Endothelial cell of umbilical vein (primary cell): Measurements from ENCODE around the gene MINDY4. TPM values are rescaled to one million over a fixed set of nuclear protein-coding genes. Genes with fewer than 3 reads are reported as not detected.

Experiments
- BruUV-seq: library from RNA; stranded (reverse); fragments of 400-500 nt; replicated peaks from 2 replicates; lab custom pipeline; 2021; lab: Mats Ljungman, UMichigan
- CTCF ChIA-PET: fragments of 300-600, 350-600 bp; sonication (Branson Sonifier 250); formaldehyde crosslinking; loops from one replicate; lab custom pipeline; 2021; ENCODE audit warnings: antibody characterized with exemption, inconsistent platforms; lab: Charles Lee
- POLR2A ChIA-PET: fragments of 300-600, 350-600 bp; sonication (Branson Sonifier 250); formaldehyde crosslinking; loops from one replicate; lab custom pipeline; 2021; ENCODE audit warnings: antibody characterized with exemption, inconsistent platforms; lab: Charles Lee
- DNase-seq: peaks from one replicate; pipeline ENCODE4 v3.0.0-alpha.2; 2011; ENCODE audit warnings: low read depth, low spot score
- FAIRE-seq: peaks from 2 replicates; lab custom pipeline; 2011; peaks lifted over from hg19 to GRCh38; lab: Jason Lieb, UNC
- H2AFZ ChIP-seq: 2 replicates; pipeline ENCODE4 v1.6.0; 2012; ENCODE audit warnings: low read depth, low read length, control low read depth, inconsistent platforms
- H3K27ac ChIP-seq: 2 replicates; pipeline ENCODE4 v1.5.1; 2011; ENCODE audit warnings: low read depth, mild to moderate bottlenecking, control low read depth, low read length, moderate library complexity; ENCODE audit not compliant: insufficient read depth
- H3K27me3 ChIP-seq, 2 experiments: 2 replicates each; pipeline versions ENCODE4 v1.6.0 to v1.6.1; 2011; ENCODE audit warnings: low read length in 2 of 2, mixed read lengths in 1 of 2; ENCODE audit not compliant: control insufficient read depth in 2 of 2, insufficient read depth in 2 of 2
- H3K36me3 ChIP-seq, 2 experiments: 2 replicates in 1 of 2; 3 replicates in 1 of 2; pipeline ENCODE4 v1.5.1; 2011; ENCODE audit warnings: low read length in 2 of 2, mild to moderate bottlenecking in 1 of 2, moderate library complexity in 1 of 2; ENCODE audit not compliant: control insufficient read depth in 2 of 2, insufficient read depth in 2 of 2; ENCODE audit errors: extremely low read depth in 1 of 2
- H3K4me1 ChIP-seq: 3 replicates; pipeline ENCODE4 v1.5.1; 2011; ENCODE audit warnings: mild to moderate bottlenecking, low read length; ENCODE audit not compliant: control insufficient read depth, insufficient read depth; ENCODE audit errors: extremely low read depth
- H3K4me2 ChIP-seq: 2 replicates; pipeline ENCODE4 v1.6.1; 2011; ENCODE audit warnings: low read length, control low read depth, mixed read lengths; ENCODE audit not compliant: insufficient read depth
- H3K4me3 ChIP-seq, 3 experiments: fragments of 200-600 bp in 1 of 3; sonication (generic), shearing (Covaris generic) in 1 of 3; replicated peaks in 1 of 3; 2 replicates each; pipeline ENCODE4 v1.5.1; 2011 to 2016; ENCODE audit warnings: control low read depth in 3 of 3, low read length in 3 of 3, mild to moderate bottlenecking in 2 of 3, inconsistent platforms in 1 of 3, low read depth in 1 of 3, moderate library complexity in 1 of 3; ENCODE audit not compliant: insufficient read depth in 1 of 3
- H3K79me2 ChIP-seq: 2 replicates; pipeline ENCODE4 v1.6.0; 2012; ENCODE audit warnings: low read length, inconsistent platforms; ENCODE audit not compliant: control insufficient read depth, insufficient read depth
- H3K9ac ChIP-seq: replicated peaks from 2 replicates; pipeline ENCODE3; 2011; ENCODE audit warnings: low read length, control low read depth; ENCODE audit not compliant: insufficient read depth; ENCODE audit errors: extremely low read depth
- H3K9me1 ChIP-seq: replicated peaks from 3 replicates; pipeline ENCODE4 v1.6.0; 2011; ENCODE audit warnings: mild to moderate bottlenecking, low read length; ENCODE audit not compliant: control insufficient read depth, insufficient read depth; ENCODE audit errors: extremely low read depth
- H3K9me3 ChIP-seq: replicated peaks from 2 replicates; pipeline ENCODE4 v1.5.1; 2012; ENCODE audit warnings: low read length, inconsistent platforms; ENCODE audit not compliant: control insufficient read depth, insufficient read depth
- H4K20me1 ChIP-seq: replicated peaks from 2 replicates; pipeline ENCODE3; 2011; ENCODE audit warnings: mild to moderate bottlenecking, low read length; ENCODE audit not compliant: control insufficient read depth, insufficient read depth; ENCODE audit errors: extremely low read depth
- FOS ChIP-seq: IDR thresholded peaks from 2 replicates; pipeline ENCODE4 v1.6.1; 2011; ENCODE audit warnings: mild to moderate bottlenecking, low read length, moderate library complexity, borderline replicate concordance; ENCODE audit not compliant: insufficient read depth
- GATA2 ChIP-seq: IDR thresholded peaks from 2 replicates; pipeline ENCODE4 v1.7.0; 2011; ENCODE audit warnings: low read depth, mild to moderate bottlenecking, moderate library complexity, mixed read lengths, low read length; ENCODE audit not compliant: insufficient read length, insufficient read depth
- JUN ChIP-seq: IDR thresholded peaks from 2 replicates; pipeline ENCODE4 v1.6.1; 2011; ENCODE audit warnings: borderline replicate concordance, low read depth; ENCODE audit not compliant: insufficient read length, insufficient read depth
- POLR2AphosphoS5 ChIP-seq: IDR thresholded peaks from 2 replicates; pipeline ENCODE4 v1.6.1; 2012; ENCODE audit warnings: low read depth, mild to moderate bottlenecking, control low read depth, low read length, moderate library complexity; ENCODE audit not compliant: insufficient read depth
- dilution Hi-C: fragments of 300-500 bp; cut with MboI; formaldehyde crosslinking; loops from one replicate; pipeline ENCODE4 v1.15.0; 2019; ENCODE audit warnings: low sequenced_read_pairs; ENCODE audit not compliant: extremely low pct_ligation_motif_present
- intact Hi-C: fragments of 100-400 bp; cut with micrococcal nuclease; formaldehyde crosslinking; loops from one replicate; pipeline ENCODE4 v1.10.0; 2022
- polyA plus RNA-seq, 4 experiments: library from polyadenylated mRNA; depleted of rRNA in 3 of 4; stranded (reverse) in 3 of 4; unstranded in 1 of 4; fragments of >200 nt; gene quantifications; 2 replicates each; pipeline versions ENCODE4 v1.2.1 to v1.2.3, GENCODE V29; 2011 to 2012; ENCODE audit warnings: missing spikeins in 1 of 4
- total RNA-seq: library from RNA; stranded (reverse); gene quantifications from 2 replicates; pipeline ENCODE4 v1.2.3, GENCODE V29; 2021
- TF ChIP-seq, protein P1 (sequence below), 2 donors: IDR thresholded peaks; 1 replicate in 1 of 2; 2 replicates in 1 of 2; pipeline ENCODE4 v1.5.1; 2011; ENCODE audit warnings: low read length in 2 of 2, mild to moderate bottlenecking in 2 of 2, moderate library complexity in 2 of 2, control low read depth in 1 of 2, inconsistent platforms in 1 of 2, low read depth in 1 of 2; ENCODE audit not compliant: insufficient read depth in 1 of 2; ENCODE audit errors: extremely low read depth in 1 of 2

MINDY4 gene
- total and polyA plus RNA-seq, 2 donors (not counting 3 experiments of a cell fraction or from before 2014, with no cell fraction given): 2.2 to 4.7 TPM

DNA sequence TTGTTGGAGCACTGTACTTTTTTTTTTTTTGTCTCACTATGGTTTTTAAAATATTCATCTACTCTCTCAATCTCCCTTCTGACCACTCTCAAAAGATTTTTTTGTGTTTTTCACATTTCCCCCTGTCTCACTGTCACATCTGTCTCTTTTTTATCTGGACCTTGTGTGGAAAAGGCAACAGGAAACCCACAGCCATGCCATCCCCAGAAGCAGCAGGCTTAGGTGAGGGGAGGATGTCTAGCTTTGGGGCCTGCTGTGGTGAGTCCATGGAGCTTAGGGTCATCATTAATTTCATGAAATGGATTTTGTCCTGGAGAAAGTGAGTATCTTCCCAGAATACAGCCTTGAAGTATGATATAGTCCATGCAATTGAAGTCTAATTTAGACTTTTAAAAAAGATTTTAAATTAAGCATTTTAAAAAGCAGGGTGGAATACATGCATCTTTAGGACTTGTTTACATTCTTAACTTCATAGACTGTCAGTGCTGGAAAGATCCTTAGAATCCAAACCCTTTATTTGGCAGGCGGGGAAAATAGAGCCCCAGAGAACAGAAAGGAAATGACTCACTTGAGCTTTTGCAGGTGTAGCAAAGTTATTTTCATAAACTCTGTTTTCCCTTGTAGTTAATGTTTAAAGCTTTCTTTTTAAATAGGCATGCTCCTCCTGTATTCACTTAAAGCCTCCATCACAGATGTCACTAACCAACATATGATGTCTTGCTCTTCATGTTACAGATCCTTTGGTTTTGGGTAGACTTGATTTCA lies 25.1 kb downstream of the MINDY4 start:
- Histone ChIP-seq H3K27me3 (no peaks in the 10 kb centered on the region), H3K9me1 (no peaks in the 10 kb centered on the region), H3K9ac (no peak overlapping the region), H2AFZ (no peak overlapping the region), H4K20me1 (no peaks in the 10 kb centered on the region), H3K79me2 (no peaks in the 10 kb centered on the region), H3K27ac (no peak overlapping the region), H3K36me3 (peaks cover 0 to 2% of the 10 kb centered on the region in 2 experiments), H3K4me1 (peaks cover 41% of the 10 kb centered on the region), H3K4me2 (peak overlapping the region; percentile 36), H3K4me3 (no peak overlapping the region), H3K9me3 (no peaks in the 10 kb centered on the region)
- FAIRE-seq: peak; percentile 93
- intact Hi-C loops: no loop called here
- ChIA-PET CTCF (interaction anchor here (0.6 to 3.2 kb wide), 7 partner anchors 9 to 338 kb away, joined by 4 to 25 read pairs (median 7); no protein-coding TSS in a partner anchor), POLR2A (no interaction called here)
- dilution Hi-C loops: no loop called here
- peak; percentile 78 for DNase-seq
- no TSS peak for BruUV-seq
- no peak for TF ChIP-seq POLR2AphosphoS5
- peak; percentile 61 for TF ChIP-seq JUN
- TF ChIP-seq, protein P1, sequence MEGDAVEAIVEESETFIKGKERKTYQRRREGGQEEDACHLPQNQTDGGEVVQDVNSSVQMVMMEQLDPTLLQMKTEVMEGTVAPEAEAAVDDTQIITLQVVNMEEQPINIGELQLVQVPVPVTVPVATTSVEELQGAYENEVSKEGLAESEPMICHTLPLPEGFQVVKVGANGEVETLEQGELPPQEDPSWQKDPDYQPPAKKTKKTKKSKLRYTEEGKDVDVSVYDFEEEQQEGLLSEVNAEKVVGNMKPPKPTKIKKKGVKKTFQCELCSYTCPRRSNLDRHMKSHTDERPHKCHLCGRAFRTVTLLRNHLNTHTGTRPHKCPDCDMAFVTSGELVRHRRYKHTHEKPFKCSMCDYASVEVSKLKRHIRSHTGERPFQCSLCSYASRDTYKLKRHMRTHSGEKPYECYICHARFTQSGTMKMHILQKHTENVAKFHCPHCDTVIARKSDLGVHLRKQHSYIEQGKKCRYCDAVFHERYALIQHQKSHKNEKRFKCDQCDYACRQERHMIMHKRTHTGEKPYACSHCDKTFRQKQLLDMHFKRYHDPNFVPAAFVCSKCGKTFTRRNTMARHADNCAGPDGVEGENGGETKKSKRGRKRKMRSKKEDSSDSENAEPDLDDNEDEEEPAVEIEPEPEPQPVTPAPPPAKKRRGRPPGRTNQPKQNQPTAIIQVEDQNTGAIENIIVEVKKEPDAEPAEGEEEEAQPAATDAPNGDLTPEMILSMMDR (IDR thresholded peaks at IDR 0.05; ENCODE audit: extremely low read depth in 1 of 2, insufficient read depth in 1 of 2, low read depth in 1 of 2, low read length in 2 of 2): no peak
- peak; percentile 47 for TF ChIP-seq FOS
- no peak for TF ChIP-seq GATA2
